Amniotic stem cell (primary cell): ENCODE measurements around the gene MCCC2.
"Not testable (repeated sequence)": the region's sequence is repeated elsewhere in the genome, so short reads cannot be mapped to it uniquely, and the experiment has no call there.

Experiments used
- DNase-seq: peaks from one replicate; lab custom pipeline; 2025; lab: John Stamatoyannopoulos, UW

MCCC2 gene

DNA sequence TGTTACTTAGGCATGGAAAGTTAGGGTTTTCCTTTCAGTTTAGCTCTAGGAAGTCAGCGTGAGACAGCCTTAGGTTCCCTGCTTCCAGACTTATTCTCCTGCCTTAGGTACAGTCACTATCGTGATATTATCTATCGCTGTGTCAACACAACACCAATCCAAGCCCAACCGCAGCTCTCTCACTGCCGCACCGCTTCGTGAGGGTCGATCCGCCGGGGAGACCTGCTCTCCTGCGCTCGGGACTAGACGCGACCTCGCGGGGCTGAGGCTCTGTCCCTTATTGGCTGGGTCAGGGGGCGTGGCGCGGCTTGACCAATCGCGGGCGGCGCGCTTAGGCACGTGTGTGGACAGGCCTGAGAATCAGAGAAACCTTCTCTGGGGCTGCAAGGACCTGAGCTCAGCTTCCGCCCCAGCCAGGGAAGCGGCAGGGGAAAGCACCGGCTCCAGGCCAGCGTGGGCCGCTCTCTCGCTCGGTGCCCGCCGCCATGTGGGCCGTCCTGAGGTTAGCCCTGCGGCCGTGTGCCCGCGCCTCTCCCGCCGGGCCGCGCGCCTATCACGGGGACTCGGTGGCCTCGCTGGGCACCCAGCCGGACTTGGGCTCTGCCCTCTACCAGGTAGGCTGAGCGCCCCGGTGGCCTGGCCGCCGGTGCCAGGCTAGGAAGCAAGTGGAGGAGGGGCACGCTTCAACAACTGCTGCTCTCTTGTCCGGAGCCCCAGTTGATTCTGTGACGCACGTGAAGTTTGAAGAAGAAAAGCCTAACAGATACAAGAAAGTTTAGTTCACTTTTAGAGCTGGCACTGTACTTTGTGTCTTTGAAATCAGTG, at the start of gene MCCC2:
Gene MCCC2 (plus strand): TSS at position 400 of the 825 bp plus-strand sequence. CDS start 86 bp downstream, at position 486.
- DNase-seq = peak; percentile 94

- DNase-seq = no peak
These were observed 49.5 kb upstream of the MCCC2 start for GRCh38 chr5:71537687-71538086.

- not testable (repeated sequence) for DNase-seq
These were observed 36.3 kb upstream of the MCCC2 start for GRCh38 chr5:71550885-71551284.

DNA sequence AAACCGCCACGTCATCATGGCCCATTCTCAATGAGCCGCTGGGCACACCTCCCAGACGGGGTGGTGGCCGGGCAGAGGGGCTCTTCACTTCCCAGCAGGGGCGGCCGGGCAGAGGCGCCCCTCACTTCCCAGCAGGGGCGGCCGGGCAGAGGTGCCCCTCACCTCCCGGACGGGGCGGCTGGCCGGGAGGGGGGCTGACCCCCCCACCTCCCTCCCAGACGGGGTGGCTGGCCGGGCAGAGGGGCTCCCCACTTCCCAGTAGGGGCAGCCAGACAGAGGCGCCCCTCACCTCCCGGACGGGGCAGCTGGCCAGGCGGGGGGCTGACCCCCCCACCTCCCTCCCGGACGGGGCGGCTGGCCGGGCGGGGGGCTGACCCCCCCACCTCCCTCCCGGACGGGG, 35.6 kb upstream of the MCCC2 start:
- DNase-seq = not testable (repeated sequence)

- DNase-seq = not testable (repeated sequence)
These were observed 35.0 kb upstream of the MCCC2 start for GRCh38 chr5:71552026-71552749.

- no peak for DNase-seq
These were observed 24.0 kb upstream of the MCCC2 start for GRCh38 chr5:71563161-71563560.

- DNase-seq = no peak
These were observed 22.2 kb upstream of the MCCC2 start for GRCh38 chr5:71564895-71565294.

DNA sequence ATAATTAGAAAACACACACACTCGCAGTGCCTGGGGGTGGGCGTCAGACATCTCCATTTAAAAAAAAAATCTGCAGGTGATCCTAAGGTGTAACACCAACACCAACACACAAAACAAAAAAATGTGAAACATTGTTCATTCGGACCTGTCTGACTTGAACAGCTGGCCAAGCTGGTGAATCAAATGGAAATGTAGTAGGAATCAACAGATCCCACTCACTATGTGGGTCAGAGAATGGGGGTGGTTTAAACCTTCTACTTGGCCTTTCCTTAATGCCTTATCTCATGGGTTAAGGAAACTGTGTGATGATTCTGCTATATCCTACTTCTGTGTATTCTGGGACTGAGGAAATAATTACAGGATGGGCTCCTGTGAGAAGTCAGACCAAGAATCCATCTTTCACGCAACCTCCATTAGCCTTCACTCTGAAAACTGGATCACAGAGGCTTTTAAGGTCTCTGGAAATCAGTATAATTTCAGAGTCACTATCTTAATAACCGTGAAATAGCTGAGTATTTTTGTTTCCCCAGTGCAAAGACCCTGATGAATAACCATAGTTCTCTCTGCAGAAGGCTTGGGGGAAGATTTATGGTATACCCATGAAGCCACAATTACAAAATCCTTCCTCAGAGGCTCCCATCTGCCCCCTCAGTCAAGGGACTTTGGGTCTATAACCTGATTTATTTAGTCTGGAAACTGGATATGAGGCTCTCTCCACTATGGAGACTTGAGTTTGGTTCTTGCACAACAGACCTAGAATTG, 17.2 kb upstream of the MCCC2 start:
- DNase-seq = no peak

- not testable (repeated sequence) for DNase-seq
These were observed 15.3 kb upstream of the MCCC2 start for GRCh38 chr5:71571811-71572210.

GRCh38 chr5:71573591-71573990, 13.5 kb upstream of the MCCC2 start:
- DNase-seq = no peak

- DNase-seq = not testable (repeated sequence)
These were observed 11.6 kb upstream of the MCCC2 start for GRCh38 chr5:71575588-71575987.

- no peak for DNase-seq
These were observed 10.9 kb upstream of the MCCC2 start for GRCh38 chr5:71576241-71576640.

DNA sequence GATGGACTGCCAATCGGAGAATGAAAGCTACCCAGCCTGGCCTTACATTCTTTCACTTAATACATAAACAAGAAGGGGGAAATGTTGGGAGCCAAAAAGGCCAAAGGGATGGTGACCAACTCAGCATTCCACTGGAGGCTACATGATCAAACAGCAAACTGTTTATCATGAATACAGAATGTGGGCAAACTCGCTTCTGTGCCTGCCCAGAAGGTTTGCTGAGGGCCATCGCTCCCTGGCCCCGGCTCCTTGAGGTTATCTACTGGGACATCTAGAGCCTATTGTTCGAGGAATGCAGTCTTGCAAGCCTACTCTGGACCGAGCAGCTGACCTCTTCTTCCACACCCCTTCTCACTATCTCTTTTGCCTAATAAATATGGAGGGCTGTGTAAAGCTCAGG, 9.3 kb upstream of the MCCC2 start:
- DNase-seq = not testable (repeated sequence)

GRCh38 chr5:71582945-71583584, 4.1 kb upstream of the MCCC2 start:
- no peak for DNase-seq

DNA sequence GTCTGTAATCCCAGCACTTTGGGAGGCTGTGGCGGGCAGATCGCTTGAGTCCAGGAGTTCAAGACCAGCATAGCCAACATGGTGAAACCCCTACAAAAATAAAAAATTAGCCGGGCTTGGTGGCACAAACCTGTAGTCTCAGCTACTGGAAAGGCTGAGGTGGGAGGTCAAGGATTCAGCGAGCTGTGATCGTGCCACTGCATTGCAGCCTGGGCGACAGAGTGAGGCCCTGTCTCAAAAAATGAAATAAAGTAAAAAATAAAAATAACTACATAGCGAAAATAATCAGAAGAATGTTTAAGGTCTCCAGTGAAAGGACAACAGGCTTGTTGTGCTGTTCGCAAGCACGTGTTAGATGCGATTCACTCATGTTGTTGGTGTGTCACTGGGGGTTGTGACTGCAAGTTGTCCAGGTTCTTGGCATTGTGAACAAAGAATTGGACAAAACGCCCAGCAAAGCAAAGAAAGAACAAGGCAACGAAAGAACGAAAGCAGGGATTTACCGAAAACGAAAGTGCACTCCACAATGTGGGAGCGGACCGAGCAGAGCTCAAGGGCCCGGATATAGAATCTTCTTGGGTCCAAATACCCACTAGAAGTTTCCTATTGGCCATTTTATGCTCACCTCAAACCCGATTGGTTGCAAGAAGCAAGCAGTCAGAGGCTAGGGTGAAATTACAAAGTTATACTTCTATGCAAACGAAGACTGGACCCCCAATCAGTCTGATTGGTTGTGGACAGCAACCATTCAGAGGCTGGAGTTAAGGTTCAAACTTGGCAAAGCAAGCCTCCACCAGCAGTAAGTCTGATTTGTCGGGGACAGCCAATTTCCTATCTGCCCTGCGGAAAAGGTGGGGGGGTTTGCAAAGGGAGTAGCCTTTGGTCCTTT, 844 bp upstream of the MCCC2 start:
- no peak for DNase-seq

- no peak for DNase-seq
These were observed 809 bp downstream of the MCCC2 start for GRCh38 chr5:71587766-71588532.

DNA sequence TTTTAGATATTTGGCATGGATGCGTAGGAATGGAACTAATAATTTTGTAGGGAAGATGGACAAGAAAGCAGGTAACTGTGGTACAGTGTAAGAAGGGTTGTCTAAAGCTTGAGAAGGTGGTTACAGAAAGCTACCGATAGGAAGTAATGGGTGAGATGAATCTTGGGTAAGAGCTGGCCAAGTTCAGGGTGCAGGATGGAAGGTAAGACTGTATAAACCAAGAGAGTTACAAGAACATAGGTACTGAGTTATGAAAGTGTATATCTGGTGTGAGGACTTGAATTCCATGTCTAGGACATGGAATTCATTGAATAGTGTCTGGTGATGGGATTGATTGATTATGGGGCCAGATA, 1.4 kb downstream of the MCCC2 start:
- no peak for DNase-seq

- no peak for DNase-seq
These were observed 2.8 kb downstream of the MCCC2 start for GRCh38 chr5:71589903-71590302.

GRCh38 chr5:71591100-71591499, 4.0 kb downstream of the MCCC2 start:
- DNase-seq = no peak

DNA sequence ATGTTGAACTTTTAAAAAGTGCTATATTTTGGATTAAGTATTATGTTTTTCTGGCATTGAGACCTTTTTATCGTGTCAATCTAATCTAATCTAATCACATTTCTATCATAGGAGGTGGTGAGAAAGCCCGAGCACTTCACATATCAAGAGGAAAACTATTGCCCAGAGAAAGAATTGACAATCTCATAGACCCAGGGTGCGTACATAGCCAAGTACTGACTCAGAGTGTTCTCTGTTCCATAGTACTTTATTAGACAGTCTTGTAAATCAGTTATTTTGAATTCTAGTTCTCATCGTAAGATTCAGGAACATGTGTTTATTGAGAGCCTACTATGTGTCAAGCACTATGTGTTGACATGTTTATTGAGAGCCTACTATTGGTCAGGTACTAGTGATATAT, 9.0 kb downstream of the MCCC2 start:
- DNase-seq = no peak
